T-helper 1 cell (primary cell): ENCODE results near the gene DCDC2C.

Experiments used
- DNase-seq, 5 donors: peaks; one replicate each; pipeline ENCODE4 v3.0.0-alpha.2; 2012 to 2020

The DCDC2C gene

DNA sequence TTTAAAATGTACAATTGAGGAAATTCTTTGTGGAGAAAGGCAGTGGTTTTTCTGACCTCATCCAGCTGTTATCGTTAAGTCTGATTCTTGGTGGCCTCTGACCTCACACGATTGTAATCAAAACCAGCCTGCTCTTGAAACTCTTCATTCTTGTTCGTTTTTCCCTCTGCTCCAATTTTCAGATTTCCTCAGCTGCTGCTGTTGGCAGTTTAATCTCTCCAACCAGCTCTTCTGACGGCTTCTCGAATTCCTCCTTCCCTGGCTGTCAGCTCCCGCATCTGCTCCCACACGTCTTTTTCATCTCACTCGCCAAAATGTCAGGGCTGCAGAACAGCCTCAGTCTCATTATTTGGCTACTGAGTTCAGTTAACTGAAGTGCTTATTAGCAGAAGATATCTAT, 136.1 kb downstream of the DCDC2C start:
- no peak for DNase-seq

DNA sequence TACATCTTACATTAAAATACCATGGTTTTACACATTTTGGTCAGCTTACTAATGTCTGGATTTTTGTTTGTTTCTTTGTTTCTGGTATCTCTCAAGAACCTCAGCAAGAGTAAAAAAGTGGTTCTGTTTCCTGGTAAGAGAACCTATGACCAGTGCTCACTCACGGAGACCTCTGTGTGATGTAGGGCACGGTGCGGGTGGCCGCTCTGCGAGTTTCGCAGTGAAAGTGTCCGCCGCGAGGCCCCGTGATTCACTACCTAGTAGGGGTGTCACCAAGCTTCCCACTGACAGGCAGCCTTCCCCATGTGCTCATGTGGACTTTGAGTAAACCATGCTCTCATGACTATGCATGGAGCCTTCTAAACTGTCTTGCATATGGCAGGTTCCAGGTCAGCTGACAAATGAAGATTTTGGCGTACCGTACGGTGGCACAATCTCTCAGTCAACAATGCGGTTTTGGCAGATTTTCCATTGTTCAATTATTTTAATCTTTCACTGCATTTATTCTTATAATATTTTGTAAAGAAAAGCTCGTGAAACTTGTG, 137.3 kb downstream of the DCDC2C start:
- no peak for DNase-seq

DNA sequence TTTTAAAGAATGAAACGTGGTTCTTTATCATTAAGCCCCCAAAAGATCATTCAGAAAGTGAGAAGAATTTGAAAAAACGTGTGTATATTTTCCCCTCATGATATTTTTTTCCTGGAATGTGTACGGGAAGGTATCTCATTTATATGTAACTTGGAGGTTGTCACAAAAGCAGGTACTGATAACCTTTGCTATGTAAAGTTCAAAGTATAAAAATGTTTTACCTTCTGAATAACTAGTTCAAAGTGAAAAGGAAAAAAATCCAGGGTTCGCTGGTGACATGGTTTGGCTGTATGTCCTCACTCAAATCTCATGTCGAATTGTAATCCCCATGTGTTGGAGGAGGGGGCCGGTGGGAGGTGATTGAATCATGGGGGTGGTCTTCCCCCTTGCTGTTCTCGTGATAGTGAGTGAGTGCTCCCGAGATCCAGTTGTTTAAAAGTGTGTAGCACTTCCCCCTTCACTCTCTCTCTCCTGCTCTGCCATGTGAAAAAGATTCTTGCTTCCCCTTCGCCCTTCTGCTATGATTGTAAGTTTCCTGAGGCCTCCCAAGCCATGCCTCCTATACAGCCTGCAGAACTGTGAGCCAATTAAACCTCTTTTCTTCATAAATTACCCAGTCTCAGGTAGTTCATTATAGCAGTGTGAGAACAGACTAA, 144.2 kb downstream of the DCDC2C start:
- no peak for DNase-seq

DNA sequence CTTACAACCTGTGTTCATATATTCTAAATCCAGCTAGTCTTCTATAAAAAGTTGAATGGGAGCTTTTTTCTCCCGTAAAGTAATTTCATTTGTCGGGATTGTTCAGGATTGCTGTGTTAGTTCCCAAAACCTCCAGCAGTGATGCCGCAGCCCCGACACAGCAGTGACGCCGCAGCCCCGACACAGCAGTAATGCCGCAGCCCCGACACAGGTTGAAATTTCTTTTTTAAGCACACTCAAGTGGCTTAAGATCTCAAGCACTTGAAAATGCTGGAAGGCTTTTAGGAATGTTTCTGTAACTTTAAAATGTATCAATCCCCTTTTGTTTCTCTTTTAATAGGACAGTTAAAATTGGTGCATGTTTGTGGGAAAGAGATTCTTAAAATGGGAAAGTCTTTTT, 145.4 kb downstream of the DCDC2C start:
- no peak for DNase-seq

DNA sequence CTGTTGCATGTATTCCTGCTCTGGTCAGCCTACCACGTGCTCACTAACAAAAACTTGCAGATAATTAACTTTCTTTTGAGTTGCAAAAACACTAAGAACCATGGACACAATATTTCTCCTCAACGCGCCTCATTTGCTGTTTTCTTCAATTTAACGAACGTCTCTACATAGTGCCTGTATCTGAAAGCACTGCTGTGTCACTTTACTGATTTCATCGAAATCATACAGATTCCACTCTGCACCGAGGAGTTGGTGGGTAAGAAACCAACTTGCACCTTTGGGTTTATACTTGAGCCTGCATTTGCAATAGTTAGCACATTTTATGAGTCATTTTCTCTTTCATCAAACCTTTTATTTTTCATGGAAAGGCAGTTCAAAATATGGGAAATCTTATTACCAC, 145.8 kb downstream of the DCDC2C start:
- DNase-seq, result no peak

DNA sequence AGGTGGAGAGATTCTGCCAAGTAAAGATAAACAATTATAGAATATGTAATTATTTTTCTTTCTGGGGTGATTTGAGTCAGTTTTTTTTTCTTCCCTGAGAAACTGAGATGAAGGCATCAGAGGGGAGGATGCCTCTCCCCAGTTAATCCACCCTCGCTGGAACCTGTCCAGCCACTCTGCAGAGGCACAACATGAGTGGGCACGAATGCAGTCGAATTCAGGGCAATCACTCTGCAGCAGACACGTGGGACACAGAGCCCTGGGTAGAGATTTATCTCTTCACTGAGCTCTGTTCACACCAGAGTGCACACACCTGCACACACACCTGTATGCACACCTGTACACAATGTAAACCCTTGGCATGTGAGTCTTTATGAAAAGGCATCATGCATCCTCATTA, 154.2 kb downstream of the DCDC2C start:
- DNase-seq, result no peak

DNA sequence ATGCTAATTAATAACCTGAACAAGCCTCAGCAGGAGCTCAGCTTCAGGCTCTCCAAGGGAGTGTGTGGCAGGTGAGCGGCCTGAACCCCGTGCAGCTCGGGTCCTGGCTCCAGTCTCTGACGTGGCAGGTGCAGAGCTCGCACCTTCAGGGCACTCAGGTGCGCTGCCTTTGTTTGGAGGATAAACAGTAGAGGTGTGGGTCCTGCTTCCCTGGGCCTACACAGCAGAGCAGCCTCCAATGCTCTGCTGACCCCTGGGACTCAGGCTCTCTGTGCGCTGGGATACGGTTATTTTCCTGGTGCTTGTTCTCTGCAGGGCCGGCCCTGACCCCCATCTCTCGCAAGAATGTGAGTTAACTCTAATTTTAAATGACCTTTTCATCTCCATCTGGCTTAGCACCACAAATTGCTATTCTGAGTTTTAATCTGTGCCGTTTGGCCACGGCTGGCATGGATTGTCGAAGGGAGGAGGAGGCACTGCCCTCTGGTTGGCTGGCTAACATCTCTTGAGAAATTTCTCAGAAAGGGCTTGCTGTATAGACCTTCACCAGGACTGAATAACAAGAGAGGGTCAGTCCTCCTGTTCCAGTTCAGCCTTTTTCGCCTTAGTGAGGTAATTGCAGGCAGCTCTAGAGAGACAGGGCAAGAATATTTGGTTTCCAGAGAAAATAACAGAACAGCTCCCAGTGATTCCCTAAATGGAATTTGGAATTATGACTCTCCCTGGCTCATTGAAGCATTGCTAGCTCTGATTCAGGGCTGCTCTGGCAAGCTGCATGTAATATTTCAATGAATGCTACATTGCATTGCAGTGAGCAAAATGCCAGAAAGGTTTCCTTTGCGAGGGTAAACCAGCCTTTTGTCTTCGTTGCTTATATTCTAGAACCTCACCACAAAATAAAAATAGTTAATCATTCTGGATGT, 161.8 kb downstream of the DCDC2C start:
- DNase-seq, result no peak

DNA sequence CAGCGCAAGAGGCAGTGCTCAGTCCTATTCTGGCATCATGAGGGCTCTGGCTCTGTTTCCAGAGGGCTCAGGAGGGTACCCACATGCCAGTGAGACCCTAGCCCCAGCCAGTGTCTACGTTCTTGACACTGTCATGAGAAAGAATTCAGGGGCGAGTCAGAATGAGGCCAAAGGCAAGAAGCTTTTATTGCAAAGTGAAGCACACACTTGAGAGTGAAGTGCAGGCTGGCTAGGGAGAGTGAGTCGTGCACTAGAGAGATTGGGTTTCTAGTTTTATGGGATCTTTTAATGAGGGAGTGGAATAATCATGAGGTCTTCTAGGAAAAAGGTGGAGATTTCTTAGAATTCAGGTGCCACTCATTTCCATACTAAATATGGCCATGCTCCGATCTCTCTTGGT, 164.1 kb downstream of the DCDC2C start:
- DNase-seq, result no peak

DNA sequence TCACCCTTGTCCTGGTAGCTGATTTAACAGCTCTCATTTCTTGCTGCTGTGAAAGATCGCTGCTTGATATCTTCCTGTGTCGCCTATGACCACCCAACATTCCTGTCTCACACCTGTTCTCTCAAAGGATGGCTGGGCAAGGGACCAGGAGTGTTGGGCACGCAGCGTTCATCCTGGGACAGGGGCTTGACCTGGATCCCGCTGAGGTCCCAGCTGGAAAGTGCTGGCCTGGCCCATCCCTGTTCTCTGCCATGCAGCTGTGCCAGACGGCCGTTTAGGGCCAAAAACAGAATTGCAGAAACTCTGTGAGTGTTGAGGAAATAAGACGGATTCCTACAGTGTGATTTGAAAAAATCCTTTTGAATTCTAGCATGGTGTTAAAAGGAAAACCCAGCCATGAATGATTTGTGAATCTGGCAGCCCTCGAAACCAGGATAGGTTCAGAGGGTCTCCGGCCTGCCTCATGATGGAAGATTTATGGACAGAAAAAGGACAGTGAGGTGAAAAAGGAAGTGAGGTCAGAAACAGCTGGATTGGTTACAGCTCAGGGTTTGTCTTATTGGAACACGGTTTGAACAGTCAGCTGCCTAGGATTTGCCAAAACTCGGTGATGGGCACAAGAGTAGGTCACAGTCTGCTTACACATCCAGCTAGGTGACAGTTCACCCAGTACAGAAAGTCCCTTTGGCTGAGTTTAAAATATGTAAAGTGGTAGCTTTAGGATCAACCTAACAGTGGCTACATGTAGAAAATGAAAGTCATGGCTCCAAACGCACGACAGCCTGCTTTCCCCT, 164.8 kb downstream of the DCDC2C start:
- DNase-seq, result no peak

DNA sequence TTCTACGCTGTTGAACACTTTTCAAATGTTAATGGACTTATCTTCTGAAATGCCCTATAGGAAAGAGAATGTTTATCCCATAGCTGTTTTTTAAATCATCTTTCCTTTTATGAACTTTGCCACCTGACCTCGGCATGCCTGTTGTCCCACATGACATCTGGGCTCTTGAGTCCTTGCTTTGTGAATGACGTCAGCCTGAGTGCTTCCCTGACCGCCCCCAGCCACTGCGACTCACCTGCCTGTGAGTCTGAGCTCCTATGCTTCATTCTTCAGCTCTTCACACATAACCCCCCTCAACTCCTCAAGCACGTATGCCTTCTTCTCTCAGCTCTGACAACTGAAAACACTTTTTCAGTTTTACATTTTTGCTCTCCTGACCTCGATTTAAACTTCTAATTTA, 166.8 kb downstream of the DCDC2C start:
- DNase-seq, result no peak

DNA sequence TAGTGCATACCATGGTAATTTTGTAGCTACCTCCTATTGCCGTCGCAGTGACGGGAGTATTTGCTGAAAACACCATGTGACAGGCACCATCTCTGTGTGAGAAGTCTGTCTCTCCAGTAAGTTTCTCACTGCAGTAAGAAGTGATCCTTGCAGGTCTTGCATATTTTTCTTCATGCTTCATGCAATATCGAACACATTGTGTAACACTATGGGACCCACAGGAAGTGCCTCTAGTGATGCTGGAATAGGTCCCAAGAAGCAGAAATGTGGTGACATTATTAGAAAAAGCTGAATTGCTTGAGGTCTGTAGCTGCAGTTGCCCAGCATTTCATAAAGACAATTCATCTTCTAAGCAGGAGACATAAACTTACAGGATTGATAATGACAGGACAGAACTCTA, 167.6 kb downstream of the DCDC2C start:
- DNase-seq, result no peak

DNA sequence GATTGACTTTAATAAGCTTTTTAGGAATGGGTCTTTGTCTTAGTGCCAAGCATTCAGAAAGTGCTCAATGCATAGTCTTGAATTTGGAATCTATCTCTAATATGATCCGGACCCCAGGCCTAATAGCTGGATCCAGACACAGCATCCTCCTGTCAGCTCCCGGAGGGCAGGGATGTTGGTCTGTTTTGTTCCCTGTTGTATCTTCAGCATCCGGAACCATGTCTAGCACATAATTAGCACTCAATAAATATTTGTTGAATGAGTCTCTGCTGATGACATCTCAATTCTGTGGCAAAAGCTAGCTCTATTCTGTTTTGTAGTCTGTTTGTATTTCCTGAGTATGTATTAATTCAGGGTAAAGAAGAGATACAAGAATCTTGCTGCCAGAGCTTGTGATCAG, 169.1 kb downstream of the DCDC2C start:
- DNase-seq, result no peak

DNA sequence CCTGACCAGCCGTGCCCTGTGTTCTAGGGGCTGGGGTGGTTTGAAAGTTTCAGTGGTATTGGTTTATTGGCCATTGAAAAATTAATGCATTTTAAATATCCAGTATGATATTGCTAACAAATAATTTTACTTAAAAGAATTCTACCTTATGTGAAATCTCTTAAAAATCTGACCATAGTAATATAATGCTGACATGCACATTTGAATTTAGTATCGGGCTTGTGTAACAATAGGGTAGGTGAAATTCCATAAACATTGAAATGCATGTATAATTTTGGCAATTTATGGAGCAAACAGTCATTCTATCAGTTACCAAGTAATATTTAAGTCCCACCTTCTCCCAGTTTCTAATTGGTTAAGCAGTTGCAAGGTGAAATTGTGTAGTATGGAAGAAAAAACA, 170.5 kb downstream of the DCDC2C start:
- DNase-seq, result no peak

DNA sequence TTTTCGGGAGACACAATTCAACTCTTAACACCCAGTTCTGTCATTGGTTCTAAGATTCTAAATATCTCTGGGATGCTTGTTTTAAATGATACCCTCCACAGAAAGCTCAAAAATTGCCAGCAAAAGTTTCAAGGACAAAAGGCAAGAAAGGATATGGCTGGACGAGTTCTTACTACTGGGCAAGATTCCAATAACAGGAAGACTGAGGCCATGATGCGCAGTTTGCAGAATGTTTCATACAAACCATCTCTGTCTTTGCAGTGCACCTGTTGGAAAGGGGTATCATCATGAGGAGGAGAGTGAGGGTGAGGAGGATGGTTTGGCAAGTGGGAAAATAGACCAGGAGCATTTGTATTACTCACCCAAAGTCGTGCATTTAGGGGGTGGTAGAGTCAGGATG, 172.8 kb downstream of the DCDC2C start:
- DNase-seq, result no peak

DNA sequence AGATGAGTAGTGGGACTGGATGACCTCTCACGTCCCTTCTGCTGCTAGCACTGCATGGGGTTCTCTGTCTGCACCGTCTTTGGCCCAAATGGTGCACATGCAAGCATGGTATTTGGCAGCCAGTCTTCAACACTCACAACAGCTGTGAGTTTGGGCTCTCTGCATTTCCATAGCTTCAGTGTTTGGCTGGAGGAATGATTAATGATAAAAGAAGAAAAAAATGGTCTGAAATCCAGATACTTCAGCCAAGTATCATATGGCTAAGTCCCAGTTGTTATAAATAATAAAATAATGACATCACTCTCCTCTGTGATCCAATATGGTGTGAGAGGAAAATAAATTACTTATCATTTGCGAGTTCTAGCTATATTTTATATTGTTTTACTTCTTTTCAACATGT, 173.3 kb downstream of the DCDC2C start:
- no peak for DNase-seq

DNA sequence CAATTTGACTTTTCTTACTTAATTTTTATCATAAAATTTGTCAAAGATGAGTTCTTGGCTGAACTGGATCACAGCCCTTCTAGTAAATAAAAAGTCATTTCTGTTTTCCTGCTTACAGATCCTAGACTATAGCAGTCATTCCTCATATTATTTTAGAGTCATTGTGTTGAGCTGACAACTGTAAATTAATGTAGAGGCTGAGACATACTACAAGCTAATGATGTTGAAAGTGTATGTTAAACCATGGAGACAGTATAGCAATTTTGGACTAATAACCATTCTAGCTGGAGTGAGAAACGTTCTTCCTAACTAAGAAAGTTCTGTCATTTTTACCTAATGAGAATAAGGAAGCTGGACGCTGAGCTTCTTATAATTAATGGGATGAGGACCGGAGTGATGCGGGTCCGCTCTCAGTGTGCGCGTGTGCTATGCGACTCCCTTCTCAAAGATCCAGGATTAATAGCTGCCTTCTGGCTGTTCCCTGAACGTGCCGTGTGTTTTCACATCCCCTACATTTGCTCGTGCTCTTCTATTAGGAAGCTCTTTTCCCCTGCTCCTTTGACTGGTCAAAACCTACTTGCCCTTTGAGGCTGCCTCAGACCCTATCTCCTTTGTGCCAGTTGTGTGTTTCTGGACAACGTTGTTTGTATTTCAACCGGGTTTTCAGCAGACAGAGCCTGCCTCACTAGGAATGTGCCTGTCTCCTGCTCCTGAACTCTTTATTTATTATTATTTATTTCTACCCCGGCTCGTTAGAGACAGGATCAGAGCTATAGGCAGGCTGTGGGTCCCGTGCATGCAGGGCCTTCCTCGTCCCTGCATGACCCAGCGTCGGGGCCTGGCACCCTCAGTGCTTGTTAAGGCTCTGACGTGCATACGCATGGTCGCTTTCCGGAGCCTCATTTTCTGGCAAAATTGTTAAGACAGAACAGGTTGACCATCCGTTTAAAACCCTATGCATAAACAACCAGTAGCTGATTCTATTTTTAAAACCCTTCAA, 182.6 kb downstream of the DCDC2C start:
- DNase-seq, result no peak

DNA sequence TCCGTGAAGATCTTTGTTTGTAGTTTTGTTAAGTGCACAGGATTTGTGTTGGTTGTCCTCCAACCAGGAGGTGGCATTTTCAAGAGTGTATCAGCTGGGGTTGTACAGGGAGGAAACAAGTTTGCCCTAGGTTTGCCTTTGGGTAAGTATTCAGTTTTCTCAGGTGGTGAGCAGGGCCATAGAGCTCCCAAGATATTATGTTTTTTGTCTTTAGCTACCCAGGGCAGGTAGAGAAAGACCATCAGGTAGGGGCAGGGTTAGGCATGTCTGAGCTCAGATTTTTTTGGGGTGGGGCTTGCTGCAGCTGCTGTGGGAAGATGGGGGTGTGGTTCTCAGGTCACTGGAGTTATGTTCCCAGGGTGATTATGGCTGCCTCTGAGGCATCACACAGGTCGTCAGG, 191.6 kb downstream of the DCDC2C start:
- no peak for DNase-seq
